GM13977 (cell line): ENCODE measurements around the gene FRRS1L.

ENCODE experiments used
- DNase-seq: peaks from one replicate; pipeline ENCODE4 v3.0.0; 2012; ENCODE audit warnings: low spot score
- CTCF ChIP-seq: IDR thresholded peaks from 2 replicates; pipeline ENCODE4 v1.5.1; 2012; ENCODE audit warnings: mild to moderate bottlenecking, control low read depth; ENCODE audit not compliant: insufficient read depth; ENCODE audit errors: extremely low read depth, missing control alignments
- in situ Hi-C: fragments of 300-500 bp; cut with MboI; formaldehyde crosslinking; loops from one replicate; pipeline ENCODE4 v1.12.0; 2022; ENCODE audit warnings: low sequenced_read_pairs, low pct_unique_long_range_greater_than_20kb, mixed read lengths, inconsistent platforms; ENCODE audit not compliant: unreplicated experiment

FRRS1L gene

GRCh38 chr9:109158651-109159050 lies 8.4 kb downstream of the FRRS1L start:
- DNase-seq: no peak
- in situ Hi-C loops: no loop called here
- no peak for TF ChIP-seq CTCF

GRCh38 chr9:109156708-109157107 lies 10.3 kb downstream of the FRRS1L start:
- in situ Hi-C loops: no loop called here
- no peak for TF ChIP-seq CTCF
- no peak for DNase-seq

- in situ Hi-C loops: no loop called here
- DNase-seq: no peak
These were observed 16.0 kb downstream of the FRRS1L start for GRCh38 chr9:109150925-109151545.

GRCh38 chr9:109149722-109150121 lies 17.3 kb downstream of the FRRS1L start:
- DNase-seq: no peak
- no peak for TF ChIP-seq CTCF
- in situ Hi-C loops: no loop called here

More at GRCh38 chr9:109150925-109151545, 16.0 kb downstream of the FRRS1L start:
- no peak for TF ChIP-seq CTCF

GRCh38 chr9:109149089-109149488 lies 18.0 kb downstream of the FRRS1L start:
- in situ Hi-C loops: no loop called here
- DNase-seq: no peak
- TF ChIP-seq CTCF: no peak

- in situ Hi-C loops: no loop called here
- no peak for TF ChIP-seq CTCF
- no peak for DNase-seq
These were observed 22.0 kb downstream of the FRRS1L start for GRCh38 chr9:109145051-109145450.
